ENCODE data around the gene CDK4. TPM values are rescaled to one million over a fixed set of nuclear protein-coding genes. Genes with fewer than 3 reads are reported as not detected.
"Not testable (repeated sequence)": the region's sequence is repeated elsewhere in the genome, so short reads cannot be mapped to it uniquely, and the experiment has no call there.

The CDK4 gene
- total RNA-seq, 1 donor from 2014 or later = 146 TPM

GRCh38 chr12:57726151-57726883 lies 25.8 kb downstream of the CDK4 start:
- DNase-seq (ENCODE audit: low read depth in 2 of 2) = peak; percentile 70 to 83

- DNase-seq (ENCODE audit: low read depth in 2 of 2) = no peak
Observed at GRCh38 chr12:57725851-57726150, 26.3 kb downstream of the CDK4 start.

DNA sequence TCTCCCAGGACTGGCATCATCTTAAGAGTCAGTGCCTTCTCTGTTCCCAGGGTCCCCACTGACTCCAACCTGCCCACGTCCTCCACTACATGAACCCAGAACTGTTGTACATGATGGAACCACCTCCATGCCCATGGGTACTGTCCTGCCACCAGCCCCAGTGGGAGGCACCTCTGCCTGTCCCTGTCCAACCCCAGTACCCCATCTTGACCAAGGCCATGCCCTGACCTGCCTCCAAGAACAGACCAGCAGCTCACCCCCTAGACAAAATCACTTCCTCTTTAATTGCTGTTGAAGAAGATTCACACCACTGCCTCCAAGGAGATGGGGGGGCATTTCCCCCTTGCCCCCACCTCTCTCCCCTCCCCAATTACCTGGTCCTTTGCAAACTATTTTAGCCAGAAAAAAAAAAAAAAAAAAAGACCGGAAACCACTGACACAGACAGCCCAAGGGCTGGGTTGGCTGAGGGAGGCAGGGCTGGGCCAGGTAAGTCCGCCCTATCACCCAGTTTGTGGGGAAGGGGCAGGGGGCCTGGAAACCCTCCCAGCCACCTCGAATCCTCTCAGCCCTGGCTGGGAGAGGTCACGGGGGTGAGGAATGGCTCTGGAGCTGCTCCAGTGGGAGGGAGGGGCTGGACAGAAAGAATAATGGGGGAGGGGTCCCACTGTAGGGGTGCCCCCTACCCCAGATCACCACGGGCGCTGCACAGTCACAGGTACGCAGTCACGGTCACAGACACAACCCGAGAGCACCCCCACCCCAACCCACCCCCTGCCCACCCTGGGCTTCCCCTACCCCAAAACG lies 27.0 kb downstream of the CDK4 start:
- no peak for DNase-seq (ENCODE audit: low read depth in 2 of 2)

- no peak for DNase-seq (ENCODE audit: low read depth in 2 of 2)
Observed at GRCh38 chr12:57724003-57724935, 27.8 kb downstream of the CDK4 start.

DNA sequence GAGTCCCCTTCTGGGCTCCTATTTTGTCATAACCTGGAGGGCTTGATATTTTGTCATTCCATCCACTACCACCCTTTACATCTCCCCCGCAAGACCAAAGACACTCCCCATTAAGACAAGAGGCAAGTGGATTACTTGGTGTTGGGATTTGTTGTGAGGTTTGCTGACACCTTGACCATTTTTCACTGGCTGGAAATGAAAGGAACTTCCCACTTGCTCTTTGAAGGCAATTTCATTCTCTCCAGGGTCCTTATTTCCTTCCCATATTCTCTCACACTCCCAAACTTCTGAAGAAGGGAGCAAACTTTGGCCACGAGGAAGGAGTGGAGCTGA lies 28.5 kb downstream of the CDK4 start:
- no peak for DNase-seq (ENCODE audit: low read depth in 2 of 2)

- DNase-seq (ENCODE audit: low read depth in 2 of 2) = no peak
Observed at GRCh38 chr12:57722716-57723629, 29.1 kb downstream of the CDK4 start.

- not testable (repeated sequence) for DNase-seq (ENCODE audit: low read depth in 2 of 2)
Observed at GRCh38 chr12:57721846-57722608, 30.1 kb downstream of the CDK4 start.

DNA sequence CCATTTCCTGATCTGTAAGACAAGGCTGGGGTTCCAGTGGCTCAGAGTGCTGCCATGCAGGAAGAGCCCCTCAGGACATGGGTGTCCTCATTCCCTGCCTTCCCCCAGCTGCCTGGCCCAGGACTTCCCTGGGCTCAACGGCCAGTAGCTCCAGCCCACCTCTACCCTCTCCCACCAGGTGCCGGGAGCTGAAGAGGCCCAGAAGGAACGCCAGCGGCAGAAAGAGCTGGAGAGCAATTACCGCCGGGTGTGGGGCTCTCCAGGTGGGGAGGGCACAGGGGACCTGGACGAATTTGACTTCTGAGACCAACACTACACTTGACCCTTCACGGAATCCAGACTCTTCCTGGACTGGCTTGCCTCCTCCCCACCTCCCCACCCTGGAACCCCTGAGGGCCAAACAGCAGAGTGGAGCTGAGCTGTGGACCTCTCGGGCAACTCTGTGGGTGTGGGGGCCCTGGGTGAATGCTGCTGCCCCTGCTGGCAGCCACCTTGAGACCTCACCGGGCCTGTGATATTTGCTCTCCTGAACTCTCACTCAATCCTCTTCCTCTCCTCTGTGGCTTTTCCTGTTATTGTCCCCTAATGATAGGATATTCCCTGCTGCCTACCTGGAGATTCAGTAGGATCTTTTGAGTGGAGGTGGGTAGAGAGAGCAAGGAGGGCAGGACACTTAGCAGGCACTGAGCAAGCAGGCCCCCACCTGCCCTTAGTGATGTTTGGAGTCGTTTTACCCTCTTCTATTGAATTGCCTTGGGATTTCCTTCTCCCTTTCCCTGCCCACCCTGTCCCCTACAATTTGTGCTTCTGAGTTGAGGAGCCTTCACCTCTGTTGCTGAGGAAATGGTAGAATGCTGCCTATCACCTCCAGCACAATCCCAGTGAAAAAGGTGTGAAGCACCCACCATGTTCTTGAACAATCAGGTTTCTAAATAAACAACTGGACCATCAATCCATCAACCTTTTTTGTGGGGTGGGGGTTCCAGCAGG lies 31.2 kb downstream of the CDK4 start:
- no peak for DNase-seq (ENCODE audit: low read depth in 2 of 2)

- no peak for DNase-seq (ENCODE audit: low read depth in 2 of 2)
Observed at GRCh38 chr12:57719777-57720605, 32.1 kb downstream of the CDK4 start.

DNA sequence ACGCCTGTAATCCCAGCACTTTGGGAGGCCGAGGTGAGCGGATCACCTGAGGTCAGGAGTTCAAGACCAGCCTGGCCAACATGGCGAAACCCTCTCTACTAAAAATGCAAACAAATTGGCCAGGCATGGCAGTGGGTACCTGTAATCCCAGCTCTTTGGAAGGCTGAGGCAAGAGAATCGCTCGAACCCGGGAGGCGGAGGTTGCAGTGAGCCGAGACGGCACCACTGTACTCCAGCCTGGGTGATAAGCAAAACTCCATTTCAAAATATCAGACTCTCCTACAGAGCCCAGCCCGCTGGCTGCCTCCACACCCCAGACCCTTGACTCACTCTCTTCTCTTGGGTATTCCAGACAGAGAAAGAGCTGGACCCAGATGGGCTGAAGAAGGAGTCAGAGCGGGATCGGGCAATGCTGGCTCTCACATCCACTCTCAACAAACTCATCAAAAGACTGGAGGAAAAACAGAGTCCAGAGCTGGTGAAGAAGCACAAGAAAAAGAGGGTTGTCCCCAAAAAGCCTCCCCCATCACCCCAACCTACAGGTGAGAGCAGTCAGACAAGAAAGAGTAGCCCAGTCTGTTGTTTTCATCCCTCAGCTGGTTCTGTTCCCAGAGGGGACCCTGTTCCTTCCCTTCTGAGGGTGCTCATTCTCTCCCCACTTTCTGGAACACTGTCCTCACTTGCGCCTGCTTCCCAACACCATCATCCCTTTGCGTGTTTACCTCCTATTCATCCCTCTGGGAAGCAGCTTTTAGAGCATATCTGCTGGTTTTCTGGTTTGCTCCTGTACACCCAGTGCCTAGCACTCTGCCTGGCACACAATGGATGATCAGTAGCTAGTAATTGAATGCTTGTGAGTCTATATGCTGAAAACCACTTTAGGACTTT lies 33.2 kb downstream of the CDK4 start:
- no peak for DNase-seq (ENCODE audit: low read depth in 2 of 2)

GRCh38 chr12:57717846-57718640 lies 34.1 kb downstream of the CDK4 start:
- no peak for DNase-seq (ENCODE audit: low read depth in 2 of 2)

GRCh38 chr12:57717131-57717530 lies 35.0 kb downstream of the CDK4 start:
- DNase-seq (ENCODE audit: low read depth in 2 of 2) = no peak

DNA sequence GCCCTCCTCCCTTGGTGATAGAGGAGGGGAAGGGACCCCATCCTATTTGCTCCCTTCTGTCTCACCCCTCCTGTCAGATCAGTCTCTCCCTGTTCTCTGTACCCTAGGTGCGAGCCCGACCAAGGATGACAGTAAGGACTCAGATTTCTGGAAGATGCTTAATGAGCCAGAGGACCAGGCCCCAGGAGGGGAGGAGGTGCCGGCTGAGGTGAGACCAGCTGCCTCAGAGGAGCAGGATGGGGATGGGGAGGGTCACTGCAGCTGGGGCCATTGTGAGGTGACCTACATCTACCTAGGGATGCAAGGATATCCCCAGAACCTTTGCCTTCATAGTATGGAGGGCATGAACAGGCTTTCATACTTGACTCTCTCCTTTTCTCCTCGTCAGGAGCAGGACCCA lies 35.8 kb downstream of the CDK4 start:
- DNase-seq (ENCODE audit: low read depth in 2 of 2) = no peak

DNA sequence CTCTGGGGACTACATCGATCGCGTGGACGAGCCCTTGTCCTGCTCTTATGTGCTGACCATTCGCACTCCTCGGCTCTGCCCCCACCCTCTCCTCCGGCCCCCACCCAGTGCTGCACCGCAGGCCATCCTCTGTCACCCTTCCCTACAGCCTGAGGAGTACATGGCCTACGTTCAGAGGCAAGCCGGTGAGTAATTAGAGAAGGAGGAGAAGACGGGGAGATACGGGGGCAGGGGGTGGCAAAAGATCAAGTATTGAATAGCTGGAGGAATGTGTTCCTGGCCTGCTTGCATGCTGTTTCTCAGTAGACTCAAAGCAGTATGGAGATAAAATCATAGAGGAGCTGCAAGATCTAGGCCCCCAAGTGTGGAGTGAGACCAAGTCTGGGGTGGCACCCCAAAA lies 36.3 kb downstream of the CDK4 start:
- no peak for DNase-seq (ENCODE audit: low read depth in 2 of 2)

- DNase-seq (ENCODE audit: low read depth in 2 of 2) = not testable (repeated sequence)
Observed at GRCh38 chr12:57715036-57715748, 36.9 kb downstream of the CDK4 start.

DNA sequence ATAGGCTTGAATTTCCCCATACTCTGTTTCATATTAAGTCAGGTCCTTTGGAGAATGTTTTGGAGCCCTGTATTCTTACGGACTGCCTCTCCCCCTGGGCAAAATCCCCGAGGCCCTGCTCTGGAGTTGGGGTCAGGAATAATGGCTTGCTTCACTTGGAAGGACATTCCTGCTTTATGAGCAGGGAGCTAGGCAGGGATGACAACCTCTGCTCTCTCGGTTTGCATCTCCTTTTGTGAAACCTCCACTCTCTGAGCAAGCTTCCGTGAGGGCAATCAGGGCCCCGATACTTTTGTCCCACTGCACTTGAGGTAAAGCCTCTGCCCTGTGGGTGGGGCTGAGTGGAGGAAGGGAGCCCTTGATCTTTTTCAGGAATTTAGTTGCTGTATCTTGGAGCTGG lies 38.9 kb downstream of the CDK4 start:
- DNase-seq (ENCODE audit: low read depth in 2 of 2) = no peak

All from dermis microvascular lymphatic vessel endothelial cell (primary cell).